ENCODE results near the gene ZKSCAN4. TPM values are rescaled to one million over a fixed set of nuclear protein-coding genes. Genes with fewer than 3 reads are reported as not detected.

The ZKSCAN4 gene
- total RNA-seq = 3.8 and 6.2 TPM in 2 replicates

DNA sequence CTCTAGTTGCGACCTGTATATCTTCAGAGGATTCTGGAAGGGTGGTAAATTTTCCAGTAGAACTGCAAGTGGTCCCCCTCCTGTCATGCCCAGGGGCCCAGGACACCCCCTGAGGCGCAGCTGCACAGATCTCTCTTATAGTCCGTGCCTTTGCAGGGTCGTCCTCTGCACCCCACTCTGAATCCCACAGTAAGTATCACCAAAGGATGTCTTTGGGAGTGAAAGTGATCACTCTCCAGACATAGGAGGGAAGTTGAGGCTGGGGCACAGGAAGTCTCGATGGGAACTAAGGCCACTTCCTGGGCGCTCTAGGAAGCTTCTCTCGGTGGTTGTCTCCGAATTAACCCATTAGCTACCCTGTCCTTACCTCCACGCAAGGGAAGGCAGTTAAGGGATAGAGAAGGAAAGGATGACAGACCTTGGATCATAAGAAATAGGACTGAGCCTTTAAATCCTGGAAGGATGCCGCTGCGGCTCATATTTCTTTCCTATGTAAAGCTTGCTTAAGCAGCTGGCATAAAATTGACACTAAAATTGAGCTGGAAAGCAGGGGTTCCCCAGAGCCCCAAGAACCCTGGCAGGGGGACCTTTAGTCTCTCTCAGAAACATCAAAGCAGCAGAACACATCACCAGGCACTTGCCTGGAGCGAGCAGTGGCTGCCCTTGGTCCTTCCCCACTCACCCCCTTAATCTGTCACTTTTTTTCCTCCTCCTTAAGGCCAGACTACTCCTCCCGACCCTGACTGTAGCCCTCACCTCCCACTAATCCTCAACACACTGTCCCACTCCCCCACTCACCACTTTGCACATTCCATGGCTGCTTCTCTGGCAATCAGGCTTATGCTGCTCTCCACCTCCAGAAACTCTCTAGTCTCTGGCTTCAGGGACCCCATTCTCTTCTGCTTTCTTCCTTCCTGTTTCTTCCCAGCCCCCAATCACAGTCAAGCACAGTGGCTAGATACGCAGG is at the start of gene ZKSCAN4:
Gene ZKSCAN4, minus strand, starts transcription at position 261 of the 967 bp plus-strand sequence. CDS start 289 bp downstream, outside the sequence.

DNA sequence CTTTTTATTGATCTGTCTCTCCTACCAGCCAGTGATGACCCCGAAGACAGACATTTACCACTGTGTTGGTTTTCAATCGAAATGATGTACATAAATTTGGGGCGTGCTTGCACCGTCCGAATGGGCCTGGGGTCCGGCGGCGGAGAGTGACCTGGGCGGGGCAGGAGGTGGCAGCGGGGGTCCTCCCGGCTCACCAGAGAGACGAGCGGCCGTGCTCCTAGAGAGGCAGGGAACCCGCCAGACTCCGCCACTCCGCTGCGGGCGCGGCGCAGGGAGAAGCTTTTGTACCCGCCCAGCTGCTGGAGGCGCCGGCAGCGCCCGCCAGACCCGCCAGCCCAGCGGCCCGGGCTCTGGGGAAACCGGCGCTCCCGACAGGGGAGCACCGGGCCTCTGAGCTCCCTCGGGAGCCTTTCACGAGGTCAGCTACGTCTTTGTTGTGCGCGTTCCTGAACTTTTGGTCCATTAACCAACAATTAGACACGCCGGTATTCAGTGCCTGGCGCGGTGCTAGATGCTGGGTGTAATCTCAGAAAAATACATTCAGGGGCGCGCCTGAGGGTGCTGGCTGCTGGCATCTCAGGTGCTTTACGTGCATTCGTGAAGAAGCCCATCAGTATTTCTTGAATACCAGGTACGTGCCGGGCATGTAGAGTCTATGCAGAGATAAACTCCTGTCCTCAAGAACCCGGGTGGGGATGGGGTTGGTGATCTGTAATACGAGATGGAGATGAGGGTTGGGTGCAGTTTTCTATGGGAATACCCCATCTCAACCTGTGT is 29.4 kb upstream of the ZKSCAN4 start, which contains the start of gene PGBD1:
Gene PGBD1, plus strand, starts transcription at position 285 of the 777 bp plus-strand sequence. CDS start 2,242 bp downstream, outside the sequence.

DNA sequence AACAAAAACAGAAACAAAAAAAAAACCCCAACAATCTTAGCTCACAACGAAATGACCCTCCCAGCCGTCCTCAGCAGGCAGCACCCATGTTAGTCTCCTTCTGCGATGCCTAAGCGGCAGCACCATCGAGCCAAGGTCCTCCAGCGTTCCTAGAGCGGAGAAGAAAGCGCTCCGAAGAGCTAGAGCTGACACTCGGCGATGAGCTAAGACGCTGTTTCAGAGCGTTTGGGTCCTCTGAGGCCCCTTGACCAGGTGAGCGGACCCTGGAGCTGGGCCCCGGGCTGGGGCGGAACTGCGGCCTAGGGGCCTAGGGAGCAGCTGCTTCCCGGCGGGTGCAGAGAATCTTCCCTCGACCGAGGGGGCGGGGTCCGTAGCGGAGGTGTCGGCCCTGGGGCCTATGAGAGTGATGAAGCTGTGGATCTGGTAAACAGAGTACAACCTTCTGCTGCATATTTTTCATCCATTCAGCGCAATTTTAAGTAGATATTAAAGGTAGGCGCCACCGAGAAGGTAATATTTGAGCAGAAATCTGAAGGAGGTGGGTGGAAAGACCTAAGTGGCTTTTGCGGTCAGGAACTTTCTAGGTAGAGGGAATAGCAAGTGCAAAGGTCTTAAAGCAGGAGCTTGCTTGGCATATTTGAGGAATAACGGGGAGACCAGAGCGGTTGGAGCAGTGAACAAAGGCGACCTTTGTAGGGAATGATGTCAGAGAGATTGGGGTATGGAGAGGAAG is 15.1 kb upstream of the ZKSCAN4 start, which contains the start of gene ZSCAN26:
Gene ZSCAN26, plus strand, starts transcription at position 182 of the 733 bp plus-strand sequence. CDS start 4,777 bp downstream, outside the sequence.

DNA sequence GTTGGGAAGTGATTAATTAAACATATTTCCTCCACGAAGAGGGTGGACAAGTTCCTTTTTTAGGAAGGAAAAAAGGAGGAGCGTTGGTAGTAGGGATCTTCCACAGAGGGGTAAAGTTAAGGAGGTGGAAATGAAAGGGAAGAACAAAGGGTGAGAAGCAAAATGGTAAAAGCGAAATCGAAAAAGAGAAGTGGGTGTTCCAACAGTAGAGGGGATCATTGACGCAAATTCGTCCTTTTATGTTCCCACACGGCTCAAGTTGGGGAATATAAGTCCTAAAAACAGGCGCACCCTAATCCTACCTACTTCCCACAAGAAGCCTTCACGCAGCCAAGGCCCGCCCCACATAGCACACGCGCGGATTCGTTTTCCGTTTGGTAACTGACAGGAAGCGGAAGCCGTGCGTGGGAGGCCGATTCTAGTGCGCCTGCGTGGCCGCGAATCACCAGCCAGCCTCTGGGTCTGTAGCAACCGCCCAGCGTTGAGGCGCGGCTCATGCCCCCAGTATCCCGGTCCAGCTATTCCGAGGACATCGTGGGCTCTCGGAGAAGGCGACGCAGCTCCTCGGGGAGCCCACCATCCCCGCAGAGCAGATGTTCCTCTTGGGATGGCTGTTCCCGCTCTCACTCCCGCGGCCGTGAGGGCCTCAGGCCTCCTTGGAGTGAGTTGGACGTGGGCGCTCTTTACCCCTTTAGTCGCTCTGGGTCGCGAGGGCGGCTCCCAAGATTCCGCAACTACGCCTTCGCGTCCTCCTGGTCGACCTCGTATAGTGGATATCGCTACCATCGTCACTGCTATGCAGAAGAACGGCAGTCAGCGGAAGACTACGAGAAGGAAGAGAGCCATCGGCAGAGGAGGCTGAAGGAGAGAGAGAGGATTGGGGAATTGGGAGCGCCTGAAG is 7.1 kb upstream of the ZKSCAN4 start, which contains the start of gene NKAPL:
Gene NKAPL, plus strand, starts transcription at position 421 of the 901 bp plus-strand sequence. Its CDS starts 75 bp downstream, at position 496.

DNA sequence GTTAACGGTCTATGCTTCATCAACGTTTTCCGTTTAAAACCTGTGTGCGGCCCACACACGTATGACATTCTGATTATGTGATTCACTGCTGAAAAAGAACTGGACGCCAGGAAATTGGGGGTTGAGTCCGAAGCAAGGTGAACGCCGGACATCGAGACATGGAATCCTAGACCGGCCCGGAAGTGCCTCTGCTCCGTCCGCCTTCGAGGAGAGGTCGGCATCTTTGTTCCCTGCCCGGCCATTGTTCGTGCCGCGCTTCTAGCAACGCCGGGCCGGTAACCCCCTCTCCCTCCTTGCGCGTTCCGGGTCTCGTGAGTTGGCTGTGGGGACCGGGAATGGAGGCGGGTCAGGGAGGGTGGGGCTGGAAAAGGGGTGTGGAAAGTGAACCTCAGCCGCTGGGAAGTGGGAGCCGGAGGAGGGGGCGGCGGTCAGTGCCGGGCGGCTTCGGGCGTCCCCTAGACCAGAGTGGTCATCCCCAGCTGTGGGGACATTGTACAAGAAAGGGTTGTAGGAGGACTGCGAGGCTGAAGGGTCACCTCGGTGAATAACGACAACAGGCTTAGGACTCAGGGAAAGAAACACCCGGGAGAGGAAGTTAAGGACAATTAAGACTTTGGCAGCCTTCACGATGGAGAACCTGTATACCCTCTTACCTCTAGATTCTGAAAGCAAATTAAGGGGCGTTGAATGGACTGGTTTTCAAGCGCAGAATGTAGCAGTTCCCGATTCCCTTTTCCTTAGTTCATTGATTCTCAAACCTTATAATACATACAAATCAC is 26.8 kb downstream of the ZKSCAN4 start, which contains the start of gene ZSCAN9:
Gene ZSCAN9, plus strand, starts transcription at position 220 of the 779 bp plus-strand sequence. CDS start 1,810 bp downstream, outside the sequence.

Other genes starting within 250 kb of the ZKSCAN4 start
- gene ZNF165, start 171.7 kb downstream of the ZKSCAN4 start, total RNA-seq = 0.18 and 0.30 TPM in 2 replicates
- 1.4 and 2.4 TPM in 2 replicates for gene ZSCAN16, start 127.7 kb downstream of the ZKSCAN4 start, total RNA-seq
- 20.2 and 22.2 TPM in 2 replicates for gene ZKSCAN8, start 110.4 kb downstream of the ZKSCAN4 start, total RNA-seq
- 12.2 and 14.3 TPM in 2 replicates for gene ZSCAN9, start 27.0 kb downstream of the ZKSCAN4 start, total RNA-seq
- 0.89 and 1.9 TPM in 2 replicates for gene NKAPL, start 7.0 kb upstream of the ZKSCAN4 start, total RNA-seq
- 16.3 and 18.5 TPM in 2 replicates for gene ZSCAN26, start 14.9 kb upstream of the ZKSCAN4 start, total RNA-seq
- gene PGBD1, start 29.3 kb upstream of the ZKSCAN4 start, total RNA-seq = 5.6 and 6.5 TPM in 2 replicates
- 1.8 and 2.0 TPM in 2 replicates for gene ZSCAN31, start 83.9 kb upstream of the ZKSCAN4 start, total RNA-seq
- gene ZKSCAN3, start 97.7 kb upstream of the ZKSCAN4 start, total RNA-seq = 6.2 and 6.7 TPM in 2 replicates
- 6.7 and 7.7 TPM in 2 replicates for gene ZSCAN12, start 147.5 kb upstream of the ZKSCAN4 start, total RNA-seq
- gene ZSCAN23, start 191.2 kb upstream of the ZKSCAN4 start, total RNA-seq = 3.3 and 7.4 TPM in 2 replicates

Data from smooth muscle cell of the umbilical artery (primary cell).